DMS153 treated with DMSO at 0.1 percent for 48 hours (cell line): Measurements from ENCODE around the gene RNF220.
"Not testable (repeated sequence)": the region's sequence is repeated elsewhere in the genome, so short reads cannot be mapped to it uniquely, and the experiment has no call there.

Source experiments
- DNase-seq: peaks from one replicate; lab custom pipeline; 2025; ENCODE audit not compliant: unreplicated experiment; lab: John Stamatoyannopoulos, UW

Gene RNF220

DNA sequence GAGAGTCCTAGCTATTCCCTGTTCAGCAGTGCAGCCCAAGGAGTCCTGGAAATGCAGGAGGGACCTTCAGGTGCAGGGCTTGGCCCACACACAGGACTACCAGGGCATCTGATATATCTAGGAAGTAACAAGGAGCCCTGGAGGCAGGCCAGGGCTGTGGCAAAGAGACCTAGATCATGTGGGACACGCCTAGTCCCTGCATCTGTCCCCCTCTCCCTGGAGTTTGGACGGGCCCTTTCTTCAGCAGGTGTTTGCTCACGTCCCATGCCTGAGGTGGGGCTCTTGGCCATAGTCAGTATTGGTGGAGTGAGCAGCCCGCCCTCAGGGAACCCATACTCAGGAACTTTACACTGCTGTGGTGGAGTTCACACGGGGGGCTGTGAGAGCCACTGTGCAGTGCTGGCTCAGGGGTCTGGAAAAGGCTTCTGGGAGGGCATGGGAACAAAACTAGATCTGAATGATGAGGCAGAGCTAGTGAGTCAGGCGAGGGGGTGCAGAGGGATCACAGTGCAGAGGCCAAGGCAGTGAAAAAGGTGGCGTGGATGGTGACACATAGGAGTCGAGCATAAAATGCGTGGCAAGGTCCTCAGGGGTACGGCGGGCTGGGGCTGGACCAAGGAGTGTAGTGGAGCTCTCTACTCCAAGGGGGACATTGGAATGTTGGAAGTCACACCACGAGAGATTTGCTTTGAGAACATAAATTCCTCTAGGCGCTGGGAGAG, 243.6 kb downstream of the RNF220 start:
- DNase-seq: no peak

DNA sequence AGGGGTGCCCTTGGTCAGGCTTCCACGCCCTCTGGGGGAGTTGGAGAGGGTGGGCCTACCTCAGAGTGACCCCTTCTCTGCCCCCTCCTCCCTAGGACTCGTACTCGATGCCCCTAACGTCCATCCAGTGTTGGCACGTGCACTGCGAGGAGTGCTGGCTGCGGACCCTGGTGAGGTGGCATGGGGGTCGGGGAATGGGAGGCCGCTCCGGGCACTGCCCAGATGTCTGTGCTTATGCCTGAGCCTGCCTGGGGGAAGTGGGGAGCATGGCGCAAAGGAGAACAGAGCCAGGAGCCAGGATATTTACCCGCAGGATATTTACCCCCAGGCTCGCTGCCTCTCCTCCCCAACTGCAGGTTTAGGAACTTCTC, 244.7 kb downstream of the RNF220 start:
- DNase-seq: no peak

DNA sequence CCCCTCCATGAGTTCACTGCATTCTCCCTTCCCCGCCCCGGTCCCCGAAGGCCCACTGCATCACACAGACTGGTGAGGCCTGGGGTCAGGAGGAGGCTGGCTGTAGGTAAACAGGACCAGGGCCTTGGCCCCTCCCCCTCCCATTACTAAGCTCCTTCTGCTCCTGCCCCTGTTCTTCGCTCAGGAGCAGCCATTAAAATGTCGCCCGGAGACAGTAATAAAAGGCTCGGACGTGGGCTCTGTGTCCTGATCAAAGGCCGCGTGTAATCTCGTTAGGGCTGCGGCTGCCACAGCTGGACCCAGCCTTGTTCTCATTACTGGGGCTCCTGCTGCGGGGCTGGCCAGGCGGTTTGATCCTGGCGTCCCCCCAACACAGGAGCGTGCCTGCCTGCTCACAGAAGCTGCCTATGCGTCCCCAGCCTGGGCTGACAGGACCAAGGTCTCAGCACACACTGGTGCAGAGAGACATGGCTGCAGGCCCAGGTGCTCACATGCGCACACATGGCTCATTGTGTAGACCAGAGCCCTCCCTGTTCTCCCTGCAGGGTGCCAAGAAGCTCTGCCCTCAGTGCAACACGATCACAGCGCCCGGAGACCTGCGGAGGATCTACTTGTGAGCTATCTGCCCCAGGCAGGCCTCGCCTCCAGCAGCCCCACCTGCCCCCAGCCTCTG, 245.2 kb downstream of the RNF220 start:
- DNase-seq: no peak

GRCh38 chr1:44651069-44651468, 246.0 kb downstream of the RNF220 start:
- no peak for DNase-seq

DNA sequence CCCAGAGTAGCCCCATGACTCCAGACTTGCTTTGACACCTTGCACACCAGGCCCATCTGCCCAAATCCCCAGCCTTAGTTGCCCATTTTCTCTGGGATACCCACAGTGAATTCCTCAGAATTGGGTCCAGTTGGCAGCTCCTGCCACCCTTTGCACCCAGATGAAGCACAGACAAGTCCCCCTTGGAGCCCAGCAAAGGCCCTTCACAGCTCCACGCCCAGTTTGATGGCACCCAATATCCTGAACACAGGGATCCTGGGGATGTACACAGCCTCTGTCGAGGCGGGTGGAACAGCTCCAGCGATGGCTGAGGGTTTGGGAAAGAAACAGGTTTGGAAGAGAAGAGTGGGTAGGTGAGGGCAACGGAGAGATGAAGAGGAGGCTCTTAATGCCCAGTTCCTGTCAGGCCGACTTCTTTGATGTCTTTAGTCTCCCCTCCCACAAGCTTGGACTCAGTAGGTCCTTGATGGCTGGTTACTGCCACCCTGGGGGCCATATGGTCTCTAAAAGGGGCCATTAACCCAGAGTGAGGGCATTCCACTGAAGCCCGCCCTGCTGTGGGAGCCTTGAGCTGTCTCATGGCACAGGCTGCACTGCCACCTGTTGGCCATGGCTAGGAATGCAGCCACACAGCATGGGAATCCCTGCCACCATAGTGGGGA, 247.5 kb downstream of the RNF220 start:
- DNase-seq: peak; percentile 71

DNA sequence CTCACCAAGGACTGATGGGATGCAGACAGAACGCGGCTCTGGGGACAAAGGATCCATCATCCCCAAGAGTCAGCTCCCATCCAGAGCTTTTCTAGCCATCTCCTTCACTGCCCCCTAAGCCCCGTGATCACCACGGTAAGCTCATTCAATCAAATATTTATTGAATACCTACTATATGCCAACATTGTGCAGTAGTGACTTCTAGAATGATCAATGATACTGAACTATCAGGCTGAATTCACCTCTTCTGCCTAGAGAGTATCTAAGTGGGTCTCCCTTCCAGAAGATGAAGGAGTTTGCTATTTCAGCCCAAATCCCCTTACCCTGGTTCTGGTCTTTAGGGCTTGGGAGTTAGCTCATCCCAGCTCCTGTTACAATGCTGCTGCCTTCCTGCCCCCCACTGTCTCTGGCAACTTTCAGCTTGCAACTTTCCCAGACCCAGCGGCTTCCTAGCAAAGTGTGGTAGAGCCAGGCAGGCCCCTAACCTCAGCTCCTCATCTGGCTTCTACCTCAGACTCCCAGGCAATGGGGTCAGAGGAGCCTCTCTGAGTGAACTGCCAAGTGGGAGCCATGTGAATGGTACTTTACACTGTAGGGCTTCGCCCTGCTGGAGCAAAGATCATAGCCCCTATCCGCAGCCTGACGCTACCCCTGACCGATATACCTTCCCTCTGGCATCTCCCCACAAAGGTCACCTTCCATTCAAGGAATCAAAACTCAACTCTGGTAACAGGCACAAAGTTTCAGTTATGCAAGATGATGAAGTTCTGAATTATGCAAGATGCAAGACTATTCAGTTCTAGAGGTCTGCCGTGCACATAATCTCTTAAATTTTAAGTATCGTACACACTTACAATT, 248.3 kb downstream of the RNF220 start:
- DNase-seq: no peak

- no peak for DNase-seq
Measured at GRCh38 chr1:44654621-44655187, 249.6 kb downstream of the RNF220 start.

DNA sequence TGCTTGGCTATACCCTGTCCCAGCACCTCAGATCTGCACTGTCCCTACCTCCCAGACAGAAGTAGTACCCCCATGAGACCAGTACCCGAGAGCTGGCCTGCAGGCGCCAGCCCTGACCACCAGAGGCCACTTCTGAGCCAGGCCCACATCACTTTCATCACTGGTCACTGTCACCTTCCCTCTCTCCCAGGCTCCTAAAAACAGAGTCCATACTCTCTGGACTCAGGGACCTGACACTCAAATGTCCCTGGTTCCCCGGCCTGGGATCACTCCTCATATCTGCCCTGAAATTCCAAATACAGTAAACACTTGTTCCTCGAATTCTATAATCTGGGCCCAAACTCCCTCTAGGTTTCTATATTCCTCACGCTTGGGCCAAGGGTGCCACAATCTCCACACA, 250.6 kb downstream of the RNF220 start:
- no peak for DNase-seq

GRCh38 chr1:44659566-44659965, 254.5 kb downstream of the RNF220 start:
- no peak for DNase-seq

DNA sequence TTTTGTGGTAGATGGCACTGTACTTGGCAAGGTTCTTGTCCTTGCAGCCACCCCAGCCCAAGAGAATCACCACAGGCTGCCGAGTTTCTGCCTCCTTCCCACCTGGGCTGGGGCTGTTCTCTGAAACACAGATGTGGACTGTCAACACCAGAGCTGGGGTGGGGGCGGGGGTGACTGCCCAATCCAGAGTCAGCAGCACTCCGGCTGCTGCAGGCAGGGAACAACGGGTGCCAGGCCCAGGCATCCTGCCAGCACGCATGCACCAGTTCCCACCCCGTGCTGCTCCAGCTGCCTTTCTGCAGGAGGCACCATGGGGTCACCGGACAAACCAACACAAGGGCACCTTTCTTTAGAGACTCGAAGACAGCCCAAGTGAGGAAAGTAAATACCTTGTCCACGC, 255.1 kb downstream of the RNF220 start:
- DNase-seq: peak; percentile 25

GRCh38 chr1:44661781-44662682, 257.0 kb downstream of the RNF220 start:
- DNase-seq: peak; percentile 11

DNA sequence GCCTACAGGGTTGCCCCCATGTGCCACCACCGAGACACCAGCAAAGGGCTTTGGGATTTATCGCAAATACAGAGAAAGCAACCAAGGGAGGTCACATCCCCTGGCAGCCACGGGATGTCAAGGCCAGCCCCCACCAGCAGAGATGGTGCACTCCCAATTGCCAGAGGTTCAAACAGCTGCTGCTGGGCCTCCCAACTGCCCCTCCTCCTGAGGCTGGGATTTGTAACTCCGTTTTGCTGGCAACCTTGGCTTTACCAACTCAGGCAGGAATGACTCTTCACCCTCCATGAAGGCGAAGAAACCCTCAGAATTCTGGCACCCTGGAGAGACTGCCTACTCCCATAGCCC, 257.6 kb downstream of the RNF220 start:
- no peak for DNase-seq

- no peak for DNase-seq
Measured at GRCh38 chr1:44663417-44663816, 258.4 kb downstream of the RNF220 start.

GRCh38 chr1:44664730-44665370, 259.8 kb downstream of the RNF220 start:
- DNase-seq: no peak

DNA sequence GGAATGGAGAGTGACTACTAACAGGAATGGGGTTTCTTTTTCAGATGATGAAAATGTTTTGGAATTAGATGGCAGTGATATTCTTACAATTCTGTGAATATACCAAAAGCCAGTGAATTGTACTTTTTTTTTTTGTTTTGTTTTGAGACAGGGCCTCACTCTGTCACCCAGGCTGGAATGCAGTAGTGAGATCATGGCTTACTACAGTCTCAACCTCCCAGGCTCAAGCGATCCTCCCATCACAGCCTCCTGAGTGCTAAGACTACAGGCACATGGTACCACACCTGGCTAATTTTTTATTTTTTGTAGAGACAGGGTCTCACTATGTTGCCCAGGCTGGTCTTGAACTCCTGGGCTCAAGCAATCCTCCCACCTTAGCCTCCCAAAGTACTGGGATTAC, 261.7 kb downstream of the RNF220 start:
- not testable (repeated sequence) for DNase-seq

DNA sequence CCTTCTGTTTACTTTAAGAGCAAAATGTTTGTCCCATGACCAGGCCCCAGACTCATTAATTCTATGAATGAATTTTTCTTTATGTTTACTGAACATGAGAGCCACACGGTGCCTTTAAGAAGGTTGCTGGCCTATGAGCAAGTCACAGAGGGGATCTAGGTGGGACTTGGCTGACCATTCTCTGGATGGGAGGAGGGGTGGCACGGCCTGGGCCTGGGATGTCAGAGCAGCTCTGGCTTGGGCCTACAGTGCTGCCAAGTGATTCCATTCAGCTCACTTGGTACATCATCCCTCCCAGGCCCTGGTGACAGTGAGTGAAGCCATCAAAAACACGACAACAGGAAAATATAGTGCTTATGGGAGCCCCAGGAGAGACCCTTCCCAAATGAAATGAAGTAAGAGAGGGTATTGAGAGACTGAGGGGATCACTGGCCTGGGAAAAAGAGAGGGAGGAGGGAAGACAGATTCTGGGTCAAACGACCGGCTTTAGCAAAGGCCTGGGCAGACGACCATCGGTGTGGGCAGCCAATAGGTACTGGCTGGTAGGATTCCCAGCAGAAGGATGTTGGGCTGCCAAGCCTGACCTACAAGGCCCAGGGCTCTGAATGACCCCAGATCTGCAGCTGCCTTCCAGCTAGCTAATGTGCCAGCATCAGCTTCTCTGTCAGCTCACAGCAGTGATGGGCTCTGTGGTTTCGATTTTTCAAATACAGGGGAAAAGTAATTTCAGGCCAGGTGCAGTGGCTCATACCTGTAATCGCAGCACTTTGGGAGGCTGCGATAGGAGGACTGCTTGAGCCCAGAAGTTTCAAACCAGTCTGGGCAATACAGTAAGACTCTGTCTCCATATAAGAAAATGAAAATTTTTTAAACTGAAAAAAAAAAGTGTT, 265.9 kb downstream of the RNF220 start:
- no peak for DNase-seq

- DNase-seq: no peak
Measured at GRCh38 chr1:44672254-44672955, 267.4 kb downstream of the RNF220 start.
